ENCODE results near the gene CTU1.

CTU1 gene

GRCh38 chr19:51138549-51138979 is 30.4 kb upstream of the CTU1 start:
- no peak overlapping the region for H3K9ac ChIP-seq (ENCODE audit: low read depth, low read length)
- TF ChIP-seq EZH2 (IDR thresholded peaks at IDR 0.05; ENCODE audit: borderline replicate concordance, low read depth, low read length, severe bottlenecking) (no peak), CTCF (IDR thresholded peaks at IDR 0.05; ENCODE audit: borderline replicate concordance, extremely low read depth, low read length, poor library complexity, severe bottlenecking) (no peak)
- H3K4me1 ChIP-seq (ENCODE audit: insufficient read depth, low read length) = no peaks in the 10 kb centered on the region
- no peak overlapping the region for H3K27ac ChIP-seq (ENCODE audit: low read length)
- DNase-seq = no peak
- H3K79me2 ChIP-seq (ENCODE audit: insufficient read depth, low read length) = no peaks in the 10 kb centered on the region
- H3K4me3 ChIP-seq (ENCODE audit: low read depth in 1 of 2, low read length in 2 of 2) = no peak overlapping the region
- no peak for ATAC-seq (ENCODE audit: insufficient read depth, low read depth)
- no peak overlapping the region for H2AFZ ChIP-seq (ENCODE audit: low read depth, low read length)
- peaks cover 8% of the 10 kb centered on the region for H3K27me3 ChIP-seq (ENCODE audit: insufficient read depth, low read length, poor library complexity)
- H4K20me1 ChIP-seq (ENCODE audit: insufficient read depth, low read length) = no peaks in the 10 kb centered on the region; the same call in 1 of the 2 replicates
- no peaks in the 10 kb centered on the region for H3K36me3 ChIP-seq (ENCODE audit: insufficient read depth, low read length)
- H3K9me3 ChIP-seq (ENCODE audit: insufficient read depth, low read length, severe bottlenecking) = peaks cover 2% of the 10 kb centered on the region
- no peak overlapping the region for H3K4me2 ChIP-seq (ENCODE audit: insufficient read depth, low read length)

- H3K4me1 ChIP-seq (ENCODE audit: insufficient read depth, low read length) = no peaks in the 10 kb centered on the region
- no peak overlapping the region for H3K4me2 ChIP-seq (ENCODE audit: insufficient read depth, low read length)
- H3K4me3 ChIP-seq (ENCODE audit: low read depth in 1 of 2, low read length in 2 of 2) = no peak overlapping the region
- H3K9me3 ChIP-seq (ENCODE audit: insufficient read depth, low read length, severe bottlenecking) = peaks cover 2% of the 10 kb centered on the region
- H3K79me2 ChIP-seq (ENCODE audit: insufficient read depth, low read length) = no peaks in the 10 kb centered on the region
- H4K20me1 ChIP-seq (ENCODE audit: insufficient read depth, low read length) = no peaks in the 10 kb centered on the region; the same call in 1 of the 2 replicates
- no peak for TF ChIP-seq CTCF (IDR thresholded peaks at IDR 0.05; ENCODE audit: borderline replicate concordance, extremely low read depth, low read length, poor library complexity, severe bottlenecking)
- TF ChIP-seq EZH2 (IDR thresholded peaks at IDR 0.05; ENCODE audit: borderline replicate concordance, low read depth, low read length, severe bottlenecking) = no peak
- no peak for DNase-seq
- H3K27ac ChIP-seq (ENCODE audit: low read length) = no peak overlapping the region
- no peaks in the 10 kb centered on the region for H3K36me3 ChIP-seq (ENCODE audit: insufficient read depth, low read length)
- H2AFZ ChIP-seq (ENCODE audit: low read depth, low read length) = no peak overlapping the region
- H3K9ac ChIP-seq (ENCODE audit: low read depth, low read length) = no peak overlapping the region
- H3K27me3 ChIP-seq (ENCODE audit: insufficient read depth, low read length, poor library complexity) = peaks cover 8% of the 10 kb centered on the region
- ATAC-seq (ENCODE audit: insufficient read depth, low read depth) = no peak
Observed at GRCh38 chr19:51137792-51138425, 29.7 kb upstream of the CTU1 start.

- TF ChIP-seq EZH2 (IDR thresholded peaks at IDR 0.05; ENCODE audit: borderline replicate concordance, low read depth, low read length, severe bottlenecking) (no peak), CTCF (IDR thresholded peaks at IDR 0.05; ENCODE audit: borderline replicate concordance, extremely low read depth, low read length, poor library complexity, severe bottlenecking) (no peak)
- H2AFZ ChIP-seq (ENCODE audit: low read depth, low read length) = no peak overlapping the region
- DNase-seq = no peak
- peaks cover 8% of the 10 kb centered on the region for H3K27me3 ChIP-seq (ENCODE audit: insufficient read depth, low read length, poor library complexity)
- H3K9ac ChIP-seq (ENCODE audit: low read depth, low read length) = no peak overlapping the region
- peaks cover 2% of the 10 kb centered on the region for H3K9me3 ChIP-seq (ENCODE audit: insufficient read depth, low read length, severe bottlenecking)
- H3K4me2 ChIP-seq (ENCODE audit: insufficient read depth, low read length) = no peak overlapping the region
- H3K36me3 ChIP-seq (ENCODE audit: insufficient read depth, low read length) = no peaks in the 10 kb centered on the region
- no peak for ATAC-seq (ENCODE audit: insufficient read depth, low read depth)
- no peak overlapping the region for H3K4me3 ChIP-seq (ENCODE audit: low read depth in 1 of 2, low read length in 2 of 2)
- no peaks in the 10 kb centered on the region for H3K4me1 ChIP-seq (ENCODE audit: insufficient read depth, low read length)
- H3K79me2 ChIP-seq (ENCODE audit: insufficient read depth, low read length) = no peaks in the 10 kb centered on the region
- no peak overlapping the region for H3K27ac ChIP-seq (ENCODE audit: low read length)
- no peaks in the 10 kb centered on the region; the same call in 1 of the 2 replicates for H4K20me1 ChIP-seq (ENCODE audit: insufficient read depth, low read length)
Observed at GRCh38 chr19:51136851-51137551, 28.8 kb upstream of the CTU1 start.
